H1 (cell line): Measurements from ENCODE around the gene NR3C2. TPM values are rescaled to one million over a fixed set of nuclear protein-coding genes. Genes with fewer than 3 reads are reported as not detected.

Experiments used
- CTCF ChIA-PET: fragments of 300-600 bp; sonication (Branson Sonifier 250); formaldehyde crosslinking; loops from one replicate; lab custom pipeline; 2021; ENCODE audit not compliant: partially characterized antibody; lab: Charles Lee
- POLR2A ChIA-PET: fragments of 300-600 bp; sonication (Branson Sonifier 250); formaldehyde crosslinking; loops from one replicate; lab custom pipeline; 2021; ENCODE audit warnings: inconsistent platforms; ENCODE audit not compliant: partially characterized antibody; lab: Charles Lee
- DNase-seq, 2 experiments: peaks; one replicate each; pipeline versions ENCODE4 v3.0.0 to v3.0.0-alpha.2; 2010 to 2022; ENCODE audit warnings: low spot score in 2 of 2, low read depth in 1 of 2, mixed read lengths in 1 of 2
- FAIRE-seq: peaks from 2 replicates; lab custom pipeline; 2011; peaks lifted over from hg19 to GRCh38; lab: Jason Lieb, UNC
- H2AFZ ChIP-seq: 2 replicates; pipeline ENCODE4 v1.8.1; 2012; ENCODE audit warnings: low read length, inconsistent platforms
- H2AK5ac ChIP-seq: 2 replicates; pipeline ENCODE4 v1.6.1; 2013; ENCODE audit warnings: low read depth, low read length
- H2BK120ac ChIP-seq: replicated peaks from 2 replicates; pipeline ENCODE3; 2013; ENCODE audit warnings: low read depth, low read length, inconsistent platforms
- H2BK12ac ChIP-seq: 2 replicates; pipeline ENCODE4 v1.6.1; 2013; ENCODE audit warnings: low read depth, low read length
- H2BK15ac ChIP-seq: 2 replicates; pipeline ENCODE4 v1.6.1; 2013; ENCODE audit warnings: low read length
- H2BK20ac ChIP-seq: 2 replicates; pipeline ENCODE4 v1.6.1; 2013; ENCODE audit warnings: low read length
- H2BK5ac ChIP-seq: 2 replicates; pipeline ENCODE4 v1.6.1; 2013; ENCODE audit warnings: low read depth, low read length
- H3K14ac ChIP-seq: 2 replicates; pipeline ENCODE4 v1.6.1; 2013; ENCODE audit warnings: inconsistent platforms; ENCODE audit not compliant: insufficient read length
- H3K18ac ChIP-seq: 2 replicates; pipeline ENCODE4 v1.6.1; 2013; ENCODE audit warnings: low read length; ENCODE audit errors: extremely low read depth
- H3K23ac ChIP-seq: 2 replicates; pipeline ENCODE4 v1.6.1; 2013; ENCODE audit warnings: inconsistent platforms; ENCODE audit not compliant: insufficient read length
- H3K23me2 ChIP-seq: 2 replicates; pipeline ENCODE4 v1.6.1; 2013; ENCODE audit warnings: low read depth, low read length
- H3K27ac ChIP-seq: 2 replicates; pipeline ENCODE4 v1.6.1; 2011; ENCODE audit warnings: low read depth, low read length, inconsistent platforms
- H3K27me3 ChIP-seq, 4 experiments: replicated peaks in 1 of 4; 1 replicate in 1 of 4; 2 replicates in 3 of 4; pipeline versions ENCODE4 v1.6.1 to v1.8.1; 2011 to 2013; ENCODE audit warnings: low read length in 3 of 4, mild to moderate bottlenecking in 3 of 4, inconsistent platforms in 2 of 4, mixed read lengths in 2 of 4, moderate library complexity in 1 of 4; ENCODE audit not compliant: control insufficient read depth in 3 of 4, insufficient read depth in 3 of 4; ENCODE audit errors: extremely low read depth in 1 of 4
- H3K36me3 ChIP-seq, 4 experiments: 2 replicates each; pipeline versions ENCODE4 v1.6.1 to v1.8.1; 2011 to 2013; ENCODE audit warnings: mild to moderate bottlenecking in 4 of 4, low read length in 3 of 4, moderate library complexity in 2 of 4, control low read depth in 1 of 4, inconsistent platforms in 1 of 4; ENCODE audit not compliant: insufficient read depth in 4 of 4, control insufficient read depth in 2 of 4
- H3K4ac ChIP-seq: replicated peaks from 2 replicates; pipeline ENCODE3; 2013; ENCODE audit warnings: low read length, low read depth, mixed read lengths, inconsistent platforms; ENCODE audit not compliant: insufficient read length
- H3K4me1 ChIP-seq, 4 experiments: replicated peaks in 1 of 4; 1 replicate in 1 of 4; 2 replicates in 3 of 4; pipeline versions ENCODE4 v1.6.1 to v1.8.1; 2011 to 2013; ENCODE audit warnings: low read length in 3 of 4, inconsistent platforms in 2 of 4, mixed read lengths in 1 of 4; ENCODE audit not compliant: insufficient read depth in 4 of 4, control insufficient read depth in 3 of 4
- H3K4me2 ChIP-seq, 2 experiments: 2 replicates each; pipeline versions ENCODE4 v1.6.1 to v1.8.1; 2011 to 2013; ENCODE audit warnings: low read depth in 2 of 2, low read length in 2 of 2, control low read depth in 1 of 2, inconsistent platforms in 1 of 2, mild to moderate bottlenecking in 1 of 2; ENCODE audit not compliant: insufficient read depth in 1 of 2
- H3K4me3 ChIP-seq, 4 experiments: fragments of 200-600, 300-600 bp in 1 of 4; sonication (generic), shearing (Covaris generic), sonication (Bioruptor Twin) in 1 of 4; 2 replicates each; pipeline versions ENCODE4 v1.5.1 to v1.8.1; 2011 to 2016; ENCODE audit warnings: low read length in 4 of 4, low read depth in 3 of 4, control low read depth in 2 of 4, inconsistent platforms in 2 of 4, mild to moderate bottlenecking in 2 of 4, mixed read lengths in 1 of 4, moderate library complexity in 1 of 4; ENCODE audit not compliant: insufficient read depth in 2 of 4; ENCODE audit errors: extremely low read depth in 1 of 4
- H3K56ac ChIP-seq: replicated peaks from 2 replicates; pipeline ENCODE3; 2013; ENCODE audit warnings: low read depth, mild to moderate bottlenecking, mixed read lengths, low read length, inconsistent platforms; ENCODE audit not compliant: insufficient read length
- H3K79me1 ChIP-seq: 2 replicates; pipeline ENCODE4 v1.6.1; 2013; ENCODE audit warnings: low read depth, low read length, control low read depth
- H3K79me2 ChIP-seq, 2 experiments: 2 replicates each; pipeline versions ENCODE4 v1.6.1 to v1.8.1; 2012 to 2013; ENCODE audit warnings: low read length in 2 of 2, mild to moderate bottlenecking in 2 of 2, inconsistent platforms in 1 of 2; ENCODE audit not compliant: insufficient read depth in 2 of 2, control insufficient read depth in 1 of 2
- H3K9ac ChIP-seq, 4 experiments: replicated peaks in 1 of 4; 1 replicate in 1 of 4; 2 replicates in 3 of 4; pipeline versions ENCODE4 v1.6.1 to v1.8.1; 2011 to 2013; ENCODE audit warnings: low read depth in 3 of 4, low read length in 3 of 4, control low read depth in 2 of 4, mild to moderate bottlenecking in 2 of 4, moderate library complexity in 2 of 4, inconsistent platforms in 1 of 4; ENCODE audit errors: extremely low read depth in 1 of 4
- H3K9me3 ChIP-seq, 2 experiments: 2 replicates each; pipeline versions ENCODE4 v1.6.1 to v1.8.1; 2012 to 2013; ENCODE audit warnings: mild to moderate bottlenecking in 2 of 2, moderate library complexity in 2 of 2, control low read depth in 1 of 2, inconsistent platforms in 1 of 2, low read depth in 1 of 2, low read length in 1 of 2, mixed read lengths in 1 of 2; ENCODE audit not compliant: insufficient read depth in 2 of 2
- H4K20me1 ChIP-seq, 2 experiments: replicated peaks in 1 of 2; 2 replicates each; pipeline versions ENCODE3 to v1.8.1; 2011 to 2013; ENCODE audit warnings: inconsistent platforms in 2 of 2, low read length in 2 of 2, mild to moderate bottlenecking in 1 of 2; ENCODE audit not compliant: insufficient read depth in 2 of 2, control insufficient read depth in 1 of 2
- H4K5ac ChIP-seq: 2 replicates; pipeline ENCODE4 v1.6.1; 2013; ENCODE audit warnings: low read length, low read depth, mixed read lengths, inconsistent platforms; ENCODE audit not compliant: insufficient read length
- H4K8ac ChIP-seq: 2 replicates; pipeline ENCODE4 v1.8.0; 2013; ENCODE audit warnings: mild to moderate bottlenecking, moderate library complexity, low read length, inconsistent platforms; ENCODE audit not compliant: insufficient read depth; ENCODE audit errors: extremely low read depth
- H4K91ac ChIP-seq: replicated peaks from 2 replicates; pipeline ENCODE3; 2013; ENCODE audit warnings: low read length, mixed read lengths, inconsistent platforms; ENCODE audit not compliant: insufficient read length
- BACH1 ChIP-seq: IDR thresholded peaks from 2 replicates; pipeline ENCODE4 v1.6.1; 2012; ENCODE audit warnings: low read length, improper control_type of control experiment
- BCL11A ChIP-seq, 2 experiments: IDR thresholded peaks; one replicate each; pipeline ENCODE4 v1.6.1; 2011; ENCODE audit warnings: low read depth in 2 of 2, low read length in 2 of 2, mild to moderate bottlenecking in 2 of 2
- BRCA1 ChIP-seq: IDR thresholded peaks from 2 replicates; pipeline ENCODE4 v1.6.1; 2012; ENCODE audit warnings: low read depth, low read length, improper control_type of control experiment
- FOSL1 ChIP-seq: IDR thresholded peaks from 2 replicates; pipeline ENCODE4 v1.6.1; 2011; ENCODE audit warnings: mild to moderate bottlenecking, low read depth, low read length, moderate library complexity; ENCODE audit not compliant: insufficient read depth
- GTF2F1 ChIP-seq: IDR thresholded peaks from 2 replicates; pipeline ENCODE4 v1.6.1; 2012; ENCODE audit warnings: low read depth, low read length, improper control_type of control experiment, borderline replicate concordance
- HDAC2 ChIP-seq, 2 experiments: fragments of 300-600 bp in 1 of 2; sonication (generic) in 1 of 2; IDR thresholded peaks; 2 replicates each; pipeline ENCODE4 v1.6.1; 2011 to 2012; ENCODE audit warnings: low read depth in 2 of 2, low read length in 2 of 2, mild to moderate bottlenecking in 2 of 2, moderate library complexity in 2 of 2, borderline replicate concordance in 1 of 2, inconsistent platforms in 1 of 2
- POLR2A ChIP-seq, 2 experiments: IDR thresholded peaks; 1 replicate in 1 of 2; 2 replicates in 1 of 2; pipeline ENCODE4 v1.6.1; 2011; ENCODE audit warnings: low read depth in 2 of 2, low read length in 2 of 2, mild to moderate bottlenecking in 2 of 2; ENCODE audit errors: control extremely low read depth in 1 of 2
- RNF2 ChIP-seq: fragments of 200-900, 300-1000 bp; sonication (generic); IDR thresholded peaks from 2 replicates; pipeline ENCODE4 v1.7.1; 2016; ENCODE audit warnings: borderline replicate concordance, low read depth, mild to moderate bottlenecking, antibody characterized with exemption, low read length; ENCODE audit not compliant: poor library complexity, severe bottlenecking; ENCODE audit errors: missing control alignments
- TBP ChIP-seq: IDR thresholded peaks from 2 replicates; pipeline ENCODE4 v1.6.1; 2011; ENCODE audit warnings: low read depth, low read length, improper control_type of control experiment
- TCF12 ChIP-seq: IDR thresholded peaks from 2 replicates; pipeline ENCODE4 v1.6.1; 2011; ENCODE audit warnings: low read depth, mild to moderate bottlenecking, low read length
- WGBS, 2 experiments: shearing (Covaris generic) in 1 of 2; methylation state at CpG; one replicate each; pipeline versions ENCODE4 v1.1.6 to v1.1.7; 2013 to 2015; ENCODE audit warnings: low lambda C conversion rate in 2 of 2, mixed read lengths in 2 of 2, inconsistent platforms in 1 of 2, low coverage in 1 of 2, missing lambda C conversion rate in 1 of 2; ENCODE audit not compliant: insufficient replicate concordance in 2 of 2, insufficient coverage in 1 of 2, insufficient read length in 1 of 2; ENCODE audit errors: extremely low coverage in 1 of 2, missing lambda C conversion rate in 1 of 2; 5-methylcytosine and 5-hydroxymethylcytosine counted together
- polyA plus RNA-seq, 7 experiments: library from polyadenylated mRNA; depleted of rRNA in 3 of 7; stranded (reverse) in 5 of 7; unstranded in 2 of 7; fragments of >200 nt in 5 of 7; fragments of 200-250 nt in 2 of 7; gene quantifications; 1 replicate in 5 of 7; 2 replicates in 1 of 7; 4 replicates in 1 of 7; pipeline versions ENCODE4 v1.2.1 to v1.2.3, GENCODE V29; 2011 to 2013; ENCODE audit warnings: missing spikeins in 2 of 7, mixed read lengths in 2 of 7
- total RNA-seq: library from RNA; stranded (reverse); fragmentation: NEBNext Ultra II Directional; extraction: Animal tissue kit (Norgen Biotek cat#: 25700); gene quantifications from 2 replicates; pipeline ENCODE4 v1.2.1, GENCODE V29; 2021

The NR3C2 gene
- total and polyA plus RNA-seq, 2 of the 8 experiments (the other 6 are each of a cell fraction or from before 2014, with no cell fraction given) = 0.80 to 3.9 TPM

- Histone ChIP-seq H2BK120ac (no peak overlapping the region), H3K79me1 (no peaks in the 10 kb centered on the region), H3K23me2 (no peaks in the 10 kb centered on the region), H3K4ac (no peak overlapping the region), H4K91ac (no peak overlapping the region), H3K27me3 (no peaks in the 10 kb centered on the region), H3K9ac (no peak overlapping the region), H3K18ac (no peak overlapping the region), H3K9me3 (no peaks in the 10 kb centered on the region), H2AK5ac (no peak overlapping the region), H2BK20ac (no peak overlapping the region), H3K23ac (no peak overlapping the region), H3K4me3 (no peak overlapping the region), H3K79me2 (no peaks in the 10 kb centered on the region), H3K4me1 (no peaks in the 10 kb centered on the region), H2BK12ac (no peak overlapping the region), H2BK5ac (no peak overlapping the region), H3K36me3 (no peaks in the 10 kb centered on the region), H3K56ac (no peak overlapping the region), H2AFZ (no peak overlapping the region), H3K27ac (no peak overlapping the region), H4K8ac (no peak overlapping the region; the same call in 1 of the 2 replicates), H3K14ac (no peak overlapping the region), H2BK15ac (no peak overlapping the region), H3K4me2 (no peak overlapping the region), H4K5ac (no peak overlapping the region), H4K20me1 (no peaks in the 10 kb centered on the region)
- WGBS, 2 experiments = 89% methylated on average over 3 of the region's 3 CpGs; no CpG with 5 or more reads in 1 of the 2 experiments
- ChIA-PET POLR2A (no interaction called here), CTCF (interaction anchor here (0.8 to 1.0 kb wide), 2 partner anchors 22 to 217 kb away, joined by 3 read pairs; no protein-coding TSS in a partner anchor)
- no peak for DNase-seq
- TF ChIP-seq BRCA1 = no peak
- TF ChIP-seq TBP = no peak
- no peak for TF ChIP-seq BCL11A (IDR thresholded peaks at IDR 0.05; ENCODE audit: low read depth in 2 of 2, low read length in 2 of 2)
- TF ChIP-seq BACH1 = no peak
- TF ChIP-seq GTF2F1 = no peak
- no peak for TF ChIP-seq RNF2
- TF ChIP-seq HDAC2 (IDR thresholded peaks at IDR 0.05; ENCODE audit: borderline replicate concordance in 1 of 2, low read depth in 2 of 2, low read length in 2 of 2) = no peak
- TF ChIP-seq POLR2A (IDR thresholded peaks at IDR 0.05; ENCODE audit: control extremely low read depth in 1 of 2, low read depth in 2 of 2, low read length in 2 of 2) = no peak
- TF ChIP-seq FOSL1 = no peak
- TF ChIP-seq TCF12 = no peak
- no peak for FAIRE-seq
Observed at GRCh38 chr4:148369919-148370318, 72.3 kb downstream of the NR3C2 start.
